ENCODE results near the gene BTF3. TPM values are rescaled to one million over a fixed set of nuclear protein-coding genes. Genes with fewer than 3 reads are reported as not detected.
A peak's percentile ranks its signal among the peaks of the same experiment; 100 is the strongest.

The BTF3 gene
- total and polyA plus RNA-seq, 2 experiments from 2014 or later: 249 to 595 TPM

GRCh38 chr5:73514418-73514817, 16.2 kb downstream of the BTF3 start:
- no peaks in the 10 kb centered on the region for H4K20me1 ChIP-seq (ENCODE audit: insufficient read depth)
- no peaks in the 10 kb centered on the region for H3K27me3 ChIP-seq (replicated peaks; ENCODE audit: insufficient read depth)
- no peak overlapping the region for H3K4me2 ChIP-seq (ENCODE audit: unreplicated experiment)
- H3K4me3 ChIP-seq: no peak overlapping the region
- no peak overlapping the region for H3K9ac ChIP-seq
- WGBS, 2 experiments (ENCODE audit: low coverage in 1 of 2, low lambda C conversion rate in 2 of 2, missing lambda C conversion rate in 2 of 2): 69 to 77% methylated on average over 2 of the region's 2 CpGs
- H3K27ac ChIP-seq: no peak overlapping the region
- no peak for DNase-seq
- H3K79me2 ChIP-seq (ENCODE audit: insufficient read depth): no peaks in the 10 kb centered on the region
- no peaks in the 10 kb centered on the region for H3F3A ChIP-seq (ENCODE audit: insufficient read depth)
- no peaks in the 10 kb centered on the region for H3K36me3 ChIP-seq (ENCODE audit: low read depth)
- H2AFZ ChIP-seq: no peak overlapping the region
- no peaks in the 10 kb centered on the region for H3K4me1 ChIP-seq (ENCODE audit: insufficient read depth)
- H3K9me3 ChIP-seq (ENCODE audit: low read depth): no peaks in the 10 kb centered on the region
- TF ChIP-seq EZH2phosphoT487 (IDR thresholded peaks at IDR 0.05; ENCODE audit: insufficient read depth, low read depth) (no peak), EZH2 (IDR thresholded peaks at IDR 0.05; ENCODE audit: insufficient read depth, poor library complexity, severe bottlenecking) (no peak)
- H3K9me2 ChIP-seq (ENCODE audit: insufficient read depth): no peaks in the 10 kb centered on the region
- in situ Hi-C loops (cut with MboI): no loop called here

GRCh38 chr5:73515232-73515631, 17.0 kb downstream of the BTF3 start:
- H3K9ac ChIP-seq: no peak overlapping the region
- no peak overlapping the region for H3K4me3 ChIP-seq
- H3K79me2 ChIP-seq (ENCODE audit: insufficient read depth): no peaks in the 10 kb centered on the region
- in situ Hi-C loops (cut with MboI): no loop called here
- H2AFZ ChIP-seq: no peak overlapping the region
- no peak for DNase-seq
- H4K20me1 ChIP-seq (ENCODE audit: insufficient read depth): no peaks in the 10 kb centered on the region
- H3K36me3 ChIP-seq (ENCODE audit: low read depth): no peaks in the 10 kb centered on the region
- 80 to 81% methylated on average over 4 of the region's 4 CpGs for whole genome bisulfite sequencing, 2 experiments (ENCODE audit: low coverage in 1 of 2, low lambda C conversion rate in 2 of 2, missing lambda C conversion rate in 2 of 2)
- H3K9me3 ChIP-seq (ENCODE audit: low read depth): no peaks in the 10 kb centered on the region
- no peak overlapping the region for H3K27ac ChIP-seq
- TF ChIP-seq EZH2phosphoT487 (IDR thresholded peaks at IDR 0.05; ENCODE audit: insufficient read depth, low read depth) (no peak), EZH2 (IDR thresholded peaks at IDR 0.05; ENCODE audit: insufficient read depth, poor library complexity, severe bottlenecking) (no peak)
- no peaks in the 10 kb centered on the region for H3K4me1 ChIP-seq (ENCODE audit: insufficient read depth)
- H3K27me3 ChIP-seq (replicated peaks; ENCODE audit: insufficient read depth): no peaks in the 10 kb centered on the region
- H3K4me2 ChIP-seq (ENCODE audit: unreplicated experiment): no peak overlapping the region
- H3K9me2 ChIP-seq (ENCODE audit: insufficient read depth): no peaks in the 10 kb centered on the region
- H3F3A ChIP-seq (ENCODE audit: insufficient read depth): no peaks in the 10 kb centered on the region

GRCh38 chr5:73519531-73520283, 21.5 kb downstream of the BTF3 start:
- no peak for TF ChIP-seq EZH2phosphoT487 (IDR thresholded peaks at IDR 0.05; ENCODE audit: insufficient read depth, low read depth)
- no peak for TF ChIP-seq EZH2 (IDR thresholded peaks at IDR 0.05; ENCODE audit: insufficient read depth, poor library complexity, severe bottlenecking)
- Histone ChIP-seq H3K4me1 (ENCODE audit: insufficient read depth) (no peaks in the 10 kb centered on the region), H3K27me3 (replicated peaks; ENCODE audit: insufficient read depth) (no peaks in the 10 kb centered on the region), H3K27ac (no peak overlapping the region), H4K20me1 (ENCODE audit: insufficient read depth) (no peaks in the 10 kb centered on the region), H2AFZ (peak overlapping the region; percentile 73), H3K9me3 (ENCODE audit: low read depth) (no peaks in the 10 kb centered on the region), H3F3A (ENCODE audit: insufficient read depth) (no peaks in the 10 kb centered on the region), H3K4me2 (ENCODE audit: unreplicated experiment) (peak overlapping the region; percentile 29), H3K36me3 (ENCODE audit: low read depth) (no peaks in the 10 kb centered on the region), H3K4me3 (no peak overlapping the region), H3K79me2 (ENCODE audit: insufficient read depth) (no peaks in the 10 kb centered on the region), H3K9ac (no peak overlapping the region), H3K9me2 (ENCODE audit: insufficient read depth) (no peaks in the 10 kb centered on the region)
- in situ Hi-C loops (cut with MboI): no loop called here
- DNase-seq: peak; percentile 85
- WGBS, 2 experiments (ENCODE audit: low coverage in 1 of 2, low lambda C conversion rate in 2 of 2, missing lambda C conversion rate in 2 of 2): 11 to 13% methylated on average over 14 to 16 of the region's 16 CpGs

DNA sequence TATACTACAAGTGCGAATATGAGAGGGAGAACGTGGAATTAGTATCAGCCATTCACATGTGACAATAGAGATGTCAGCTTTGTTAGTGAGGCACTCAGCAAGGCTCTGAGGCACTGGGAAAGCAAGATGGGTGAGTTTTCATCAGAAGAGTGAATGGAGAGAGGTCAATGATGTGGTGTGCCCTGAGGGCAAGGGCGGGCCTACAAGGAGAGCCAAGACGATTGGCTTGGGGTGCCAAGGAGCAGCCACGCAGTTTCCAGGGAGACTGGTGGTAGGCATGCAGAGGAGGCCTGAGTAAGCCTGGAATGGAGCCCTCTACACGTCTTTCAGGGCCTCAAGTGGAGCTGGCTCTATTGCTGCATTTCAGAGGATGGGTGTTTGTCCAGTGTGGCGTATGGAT, 24.7 kb downstream of the BTF3 start:
- in situ Hi-C loops (cut with MboI): no loop called here
- no peak overlapping the region for H3K27ac ChIP-seq

More for the DNA sequence above, 24.7 kb downstream of the BTF3 start:
- H3K79me2 ChIP-seq (ENCODE audit: insufficient read depth): no peaks in the 10 kb centered on the region
- DNase-seq: no peak
- H3K9me2 ChIP-seq (ENCODE audit: insufficient read depth): no peaks in the 10 kb centered on the region
- no peaks in the 10 kb centered on the region for H3K9me3 ChIP-seq (ENCODE audit: low read depth)
- H3K27me3 ChIP-seq (replicated peaks; ENCODE audit: insufficient read depth): no peaks in the 10 kb centered on the region
- H3K36me3 ChIP-seq (ENCODE audit: low read depth): no peaks in the 10 kb centered on the region
- H3K4me1 ChIP-seq (ENCODE audit: insufficient read depth): no peaks in the 10 kb centered on the region
- H3K4me3 ChIP-seq: no peak overlapping the region
- no peak overlapping the region for H2AFZ ChIP-seq
- H3K4me2 ChIP-seq (ENCODE audit: unreplicated experiment): no peak overlapping the region
- no peaks in the 10 kb centered on the region for H4K20me1 ChIP-seq (ENCODE audit: insufficient read depth)
- no peak overlapping the region for H3K9ac ChIP-seq
- TF ChIP-seq EZH2 (IDR thresholded peaks at IDR 0.05; ENCODE audit: insufficient read depth, poor library complexity, severe bottlenecking) (no peak), EZH2phosphoT487 (IDR thresholded peaks at IDR 0.05; ENCODE audit: insufficient read depth, low read depth) (no peak)
- H3F3A ChIP-seq (ENCODE audit: insufficient read depth): no peaks in the 10 kb centered on the region
- WGBS, 2 experiments (ENCODE audit: low coverage in 1 of 2, low lambda C conversion rate in 2 of 2, missing lambda C conversion rate in 2 of 2): 85 to 88% methylated on average over 7 of the region's 7 CpGs

Data from GM23248 (cell line).